Upper lobe of left lung (tissue), 4 donors: ENCODE results near the gene MICAL3.

Experiments
- CTCF ChIP-seq, 6 experiments: fragments of 450-650 bp in 4 of 6; fragments of 200-600 bp in 2 of 6; sonication (generic) in 2 of 6; IDR thresholded peaks; one replicate each; pipeline ENCODE4 v1.5.1; 2016 to 2019; ENCODE audit warnings: antibody characterized with exemption in 6 of 6
- EP300 ChIP-seq, 4 donors: sonication (generic); formaldehyde crosslinking; IDR thresholded peaks; one replicate each; pipeline ENCODE4 v1.5.1; 2017; ENCODE audit warnings: antibody characterized with exemption in 4 of 4, control low read depth in 2 of 4
- POLR2A ChIP-seq, 4 donors: fragments of 450-650 bp; IDR thresholded peaks; one replicate each; pipeline ENCODE4 v1.5.1; 2016 to 2017; ENCODE audit warnings: antibody characterized with exemption in 4 of 4, mild to moderate bottlenecking in 2 of 4
- POLR2AphosphoS5 ChIP-seq, 2 donors: sonication (generic); formaldehyde crosslinking; IDR thresholded peaks; one replicate each; pipeline ENCODE4 v1.5.1; 2017; ENCODE audit warnings: antibody characterized with exemption in 2 of 2

- no peak for TF ChIP-seq POLR2AphosphoS5 (IDR thresholded peaks at IDR 0.05)
- TF ChIP-seq CTCF (IDR thresholded peaks at IDR 0.05), result no peak
- TF ChIP-seq POLR2A (IDR thresholded peaks at IDR 0.05), result no peak
- TF ChIP-seq EP300 (IDR thresholded peaks at IDR 0.05), result no peak
Observed at GRCh38 chr22:17772958-17773605, 251.3 kb downstream of the MICAL3 start.
